IPS-18c (cell line): ENCODE measurements around the gene TRIM44.
"Not testable (repeated sequence)": the region's sequence is repeated elsewhere in the genome, so short reads cannot be mapped to it uniquely, and the experiment has no call there.

Experiments
- H3K4me3 ChIP-seq: 2 replicates; pipeline ENCODE4 v1.7.0; 2013; ENCODE audit warnings: low read depth, mild to moderate bottlenecking, low read length, moderate library complexity; ENCODE audit not compliant: insufficient read depth
- H3K9me3 ChIP-seq: one replicate; pipeline ENCODE4 v1.6.1; 2013; ENCODE audit warnings: mild to moderate bottlenecking, low read length, moderate library complexity; ENCODE audit not compliant: control insufficient read depth, insufficient read depth

The TRIM44 gene

DNA sequence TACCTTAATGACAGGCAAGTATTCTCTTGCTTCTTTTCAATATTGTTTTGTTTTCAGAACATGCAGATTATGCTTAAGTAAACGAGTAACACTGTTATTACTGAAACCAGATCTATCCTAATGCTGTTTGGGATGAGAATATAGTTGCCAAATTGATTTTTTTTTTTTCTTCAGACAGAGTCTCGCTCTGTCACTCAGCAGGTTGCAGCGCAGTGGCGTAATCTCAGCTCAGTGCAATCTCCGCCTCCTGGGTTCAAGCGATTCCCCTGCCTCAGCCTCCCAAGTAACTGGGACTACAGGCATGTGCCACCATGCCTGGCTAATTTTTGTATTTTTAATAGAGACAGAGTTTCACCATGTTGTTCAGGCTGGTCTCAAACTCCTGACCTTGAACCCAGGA lies 91.0 kb downstream of the TRIM44 start:
- not testable (repeated sequence) for H3K4me3 ChIP-seq, H3K9me3 ChIP-seq

DNA sequence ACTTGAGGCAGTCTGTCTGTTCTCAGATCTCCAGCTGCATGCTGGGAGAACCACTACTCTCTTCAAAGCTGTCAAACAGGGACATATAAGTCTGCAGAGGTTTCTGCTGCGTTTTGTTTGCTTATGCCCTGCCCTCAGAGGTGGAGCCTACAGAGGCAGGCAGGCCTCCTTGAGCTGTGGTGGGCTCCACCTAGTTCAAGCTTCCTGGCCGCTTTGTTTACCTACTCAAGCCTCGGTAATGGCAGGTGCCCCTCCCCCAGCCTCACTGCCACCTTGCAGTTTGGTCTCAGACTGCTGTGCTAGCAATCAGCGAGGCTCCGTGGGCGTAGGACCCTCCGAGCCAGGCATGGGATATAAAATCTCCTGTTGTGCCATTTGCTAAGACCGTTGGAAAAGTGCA lies 97.4 kb downstream of the TRIM44 start:
- H3K4me3 ChIP-seq, H3K9me3 ChIP-seq: not testable (repeated sequence)

DNA sequence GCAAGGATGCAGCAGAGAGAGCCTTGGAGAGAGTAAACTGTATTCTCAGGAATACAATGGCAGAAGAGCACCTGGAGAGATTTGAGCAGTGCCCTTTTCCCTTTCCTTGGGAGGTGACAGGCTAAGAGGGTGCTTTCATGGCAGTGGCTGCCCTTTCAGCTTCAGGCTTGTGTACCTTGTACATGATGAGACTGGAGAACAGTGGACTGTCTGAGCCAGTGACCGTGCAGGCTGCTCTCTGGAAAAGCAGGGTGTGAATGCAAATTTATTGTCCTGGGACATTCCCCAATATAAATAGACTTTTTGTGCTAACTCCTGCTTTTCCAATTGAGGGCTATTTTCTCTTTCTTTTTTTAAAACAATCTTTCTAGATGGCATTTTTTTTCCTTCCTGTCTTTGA lies 99.3 kb downstream of the TRIM44 start:
- H3K4me3 ChIP-seq, result no peak overlapping the region
- H3K9me3 ChIP-seq, result no peaks in the 10 kb centered on the region

DNA sequence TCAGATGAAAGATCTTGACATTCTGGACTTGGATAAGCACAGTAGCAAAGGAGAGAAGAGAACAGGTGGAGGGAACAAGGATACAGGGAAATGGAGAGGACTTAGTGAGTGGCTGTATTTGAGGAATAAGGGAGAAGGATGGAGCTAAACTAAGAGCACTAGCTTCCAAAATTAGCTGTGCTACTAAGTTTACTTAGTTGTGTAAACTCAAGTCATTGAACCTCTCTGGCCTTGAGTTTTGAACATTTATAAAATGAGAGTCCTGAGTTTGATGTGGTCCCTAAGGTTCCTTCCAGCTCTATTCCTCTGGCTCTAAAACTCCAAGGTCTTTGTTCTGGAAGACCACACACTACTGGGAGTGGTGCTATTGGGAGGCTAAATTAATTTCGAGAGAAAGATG lies 100.7 kb downstream of the TRIM44 start:
- Histone ChIP-seq H3K9me3 (no peaks in the 10 kb centered on the region), H3K4me3 (no peak overlapping the region)

DNA sequence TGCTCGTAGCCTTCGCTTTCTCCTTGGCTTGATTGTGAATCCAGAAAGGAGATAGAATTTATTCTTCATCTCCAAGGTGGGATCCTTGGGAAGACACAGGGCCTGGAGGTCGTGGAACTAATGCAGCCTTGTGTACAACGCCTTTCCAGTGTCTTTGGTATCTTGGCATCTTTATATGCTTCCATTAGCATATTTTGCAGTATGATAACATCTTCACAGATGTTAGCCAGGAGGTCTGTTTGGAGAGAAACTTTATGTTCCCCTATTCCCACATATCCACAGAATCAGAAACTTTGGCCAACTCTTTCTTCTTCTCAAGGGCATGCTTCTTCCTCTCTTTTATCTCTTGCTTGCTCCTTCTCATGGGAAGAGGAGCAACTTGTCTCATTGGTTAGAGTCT lies 101.2 kb downstream of the TRIM44 start:
- Histone ChIP-seq H3K4me3 (no peak overlapping the region), H3K9me3 (no peaks in the 10 kb centered on the region)

DNA sequence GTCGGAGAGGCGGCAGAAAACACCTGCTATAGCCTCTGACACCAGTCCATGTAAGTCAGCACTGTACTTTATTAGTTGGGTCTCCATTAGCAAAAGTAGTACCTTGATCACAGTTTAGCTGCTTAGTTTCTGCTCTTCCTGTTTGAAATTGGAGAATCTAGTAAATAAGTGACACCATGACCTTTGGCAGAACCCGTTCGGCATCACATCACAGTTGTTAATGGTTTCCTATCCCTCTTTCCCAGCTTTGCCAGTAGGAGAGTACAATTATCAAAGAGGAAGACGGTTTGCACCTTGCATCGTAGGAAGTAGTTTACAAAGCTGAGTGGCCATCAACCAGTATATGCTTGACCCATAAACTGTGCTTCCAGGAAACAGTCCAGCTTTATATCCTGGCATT lies 101.8 kb downstream of the TRIM44 start:
- Histone ChIP-seq H3K9me3 (no peaks in the 10 kb centered on the region), H3K4me3 (no peak overlapping the region)

DNA sequence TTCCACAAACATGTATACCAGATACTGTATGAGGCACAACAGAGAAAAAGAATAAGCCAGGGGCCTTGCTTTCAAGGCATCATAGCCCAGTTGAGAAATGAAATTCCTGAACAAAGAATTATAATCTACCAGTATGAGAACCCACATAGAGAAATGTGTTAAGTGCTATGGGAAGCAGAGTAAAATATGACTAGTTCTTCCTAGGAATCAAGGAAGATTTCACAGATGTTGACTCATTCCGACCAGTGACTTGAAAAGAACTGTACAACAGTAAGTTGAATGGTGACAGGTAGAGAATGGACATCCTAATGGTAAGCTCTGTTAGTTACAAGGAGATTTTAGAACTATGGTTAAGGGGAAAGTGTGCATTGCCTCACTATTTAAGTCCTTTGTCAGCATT lies 102.6 kb downstream of the TRIM44 start:
- Histone ChIP-seq H3K9me3 (no peaks in the 10 kb centered on the region), H3K4me3 (no peak overlapping the region)

DNA sequence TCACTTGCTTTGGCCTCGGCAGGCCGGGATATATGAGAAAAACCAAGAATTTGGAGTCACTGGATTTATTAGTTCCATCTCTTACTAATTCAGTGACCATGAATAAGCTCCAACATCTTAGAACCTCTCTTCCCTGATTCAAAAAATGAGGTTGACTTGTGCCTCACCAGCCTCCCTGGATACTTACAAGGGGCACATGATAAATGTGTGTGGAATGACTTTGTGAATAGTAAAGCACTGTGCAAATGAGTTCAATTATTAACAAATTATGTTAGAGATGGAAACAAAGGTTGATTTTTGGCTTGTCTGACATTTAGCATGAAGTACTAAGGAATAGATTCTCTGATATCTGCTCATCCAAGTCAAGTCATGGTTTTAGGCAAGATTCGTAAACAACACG lies 104.1 kb downstream of the TRIM44 start:
- H3K9me3 ChIP-seq, result peaks cover 2% of the 10 kb centered on the region
- H3K4me3 ChIP-seq, result no peak overlapping the region

DNA sequence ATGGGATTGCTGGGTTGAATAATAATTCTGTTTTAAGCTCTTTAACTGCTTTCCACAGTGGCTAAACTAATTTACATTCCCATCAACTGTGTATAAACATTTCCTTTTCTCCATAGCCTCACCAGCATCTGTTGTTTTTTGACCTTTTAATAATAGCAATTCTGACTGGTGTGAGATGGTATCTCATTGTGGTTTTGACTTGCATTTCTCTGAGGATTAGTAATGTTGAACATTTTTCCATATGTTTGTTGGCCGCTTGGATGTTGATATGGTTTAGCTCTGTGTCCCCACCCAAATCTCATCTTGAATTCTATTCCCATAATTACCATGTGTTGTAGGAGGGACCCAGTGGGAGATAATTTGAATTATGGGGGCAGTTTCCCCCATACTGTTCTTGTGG lies 107.8 kb downstream of the TRIM44 start:
- H3K4me3 ChIP-seq, H3K9me3 ChIP-seq: not testable (repeated sequence)

DNA sequence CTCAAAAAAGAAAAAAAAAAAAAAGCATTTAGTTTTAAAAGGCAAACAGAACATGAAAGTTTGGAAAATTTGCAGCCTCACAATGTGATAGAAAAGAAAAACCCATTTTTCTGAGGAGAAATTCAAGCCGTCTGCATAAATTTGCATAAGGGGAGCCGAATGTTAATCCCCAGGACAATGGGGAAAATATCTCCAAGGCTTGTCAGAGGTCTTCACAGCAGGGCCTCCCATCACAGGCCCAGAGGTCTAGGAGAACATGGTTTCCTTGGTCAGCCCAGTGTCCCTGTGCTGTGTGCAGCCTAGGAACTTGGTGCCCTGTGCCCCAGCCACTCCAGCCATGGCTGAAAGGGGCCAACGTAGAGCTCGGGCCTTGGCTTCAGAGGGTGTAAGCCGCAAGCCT lies 109.1 kb downstream of the TRIM44 start:
- Histone ChIP-seq H3K4me3 (no peak overlapping the region; the same call in 1 of the 2 replicates), H3K9me3 (peaks cover 2% of the 10 kb centered on the region)

DNA sequence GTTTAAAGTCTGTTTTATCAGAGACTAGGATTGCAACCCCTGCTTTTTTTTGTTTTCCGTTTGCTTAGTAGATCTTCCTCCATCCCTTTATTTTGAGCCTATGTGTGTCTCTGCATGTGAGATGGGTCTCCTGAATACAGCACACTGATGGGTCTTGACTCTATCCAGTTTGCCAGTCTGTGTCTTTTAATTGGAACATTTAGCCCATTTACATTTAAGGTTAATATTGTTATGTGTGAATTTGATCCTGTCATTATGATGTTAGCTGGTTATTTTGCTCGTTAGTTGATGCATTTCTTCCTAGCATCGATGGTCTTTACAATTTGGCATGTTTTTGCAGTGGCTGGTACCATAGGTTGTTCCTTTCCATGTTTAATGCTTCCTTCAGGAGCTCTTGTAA lies 114.7 kb downstream of the TRIM44 start:
- H3K4me3 ChIP-seq, result not testable (repeated sequence)

DNA sequence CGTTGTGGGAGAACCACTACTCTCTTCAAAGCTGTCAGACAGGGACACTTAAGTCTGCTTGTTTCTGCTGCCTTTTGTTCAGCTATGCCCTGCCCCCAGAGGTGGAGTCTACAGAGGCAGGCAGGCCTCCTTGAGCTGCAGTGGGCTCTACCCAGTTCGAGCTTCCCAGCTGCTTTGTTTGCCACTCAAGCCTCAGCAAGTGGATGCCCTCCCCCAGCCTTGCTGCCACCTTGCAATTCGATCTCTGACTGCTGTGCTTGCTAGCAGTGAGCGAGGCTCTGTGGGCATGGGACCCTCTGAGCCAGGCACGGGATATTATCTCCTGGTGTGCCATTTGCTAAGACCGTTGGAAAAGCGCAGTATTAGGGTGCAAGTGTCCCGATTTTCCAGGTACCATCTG lies 116.4 kb downstream of the TRIM44 start:
- H3K4me3 ChIP-seq, H3K9me3 ChIP-seq: not testable (repeated sequence)

More for the DNA sequence above, 114.7 kb downstream of the TRIM44 start:
- not testable (repeated sequence) for H3K9me3 ChIP-seq

DNA sequence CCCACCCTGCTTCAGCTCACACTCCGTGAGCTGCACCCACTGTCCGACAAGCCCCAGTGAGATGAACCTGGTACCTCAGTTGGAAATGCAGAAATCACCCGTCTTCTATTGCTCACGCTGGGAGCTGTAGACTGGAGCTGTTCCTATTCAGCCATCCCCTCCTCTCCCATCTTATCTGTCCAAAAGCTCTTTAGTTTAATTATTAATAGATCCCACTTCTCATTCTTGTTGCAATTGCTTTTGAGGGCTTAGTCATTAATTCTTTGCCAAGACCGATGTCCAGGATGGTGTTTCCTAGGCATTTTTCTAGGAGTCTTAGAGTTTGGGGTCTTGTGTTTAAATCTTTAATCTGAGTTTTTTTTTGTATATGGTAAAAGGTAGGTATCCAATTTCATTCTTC lies 116.8 kb downstream of the TRIM44 start:
- Histone ChIP-seq H3K4me3 (no peak overlapping the region), H3K9me3 (no peaks in the 10 kb centered on the region)

DNA sequence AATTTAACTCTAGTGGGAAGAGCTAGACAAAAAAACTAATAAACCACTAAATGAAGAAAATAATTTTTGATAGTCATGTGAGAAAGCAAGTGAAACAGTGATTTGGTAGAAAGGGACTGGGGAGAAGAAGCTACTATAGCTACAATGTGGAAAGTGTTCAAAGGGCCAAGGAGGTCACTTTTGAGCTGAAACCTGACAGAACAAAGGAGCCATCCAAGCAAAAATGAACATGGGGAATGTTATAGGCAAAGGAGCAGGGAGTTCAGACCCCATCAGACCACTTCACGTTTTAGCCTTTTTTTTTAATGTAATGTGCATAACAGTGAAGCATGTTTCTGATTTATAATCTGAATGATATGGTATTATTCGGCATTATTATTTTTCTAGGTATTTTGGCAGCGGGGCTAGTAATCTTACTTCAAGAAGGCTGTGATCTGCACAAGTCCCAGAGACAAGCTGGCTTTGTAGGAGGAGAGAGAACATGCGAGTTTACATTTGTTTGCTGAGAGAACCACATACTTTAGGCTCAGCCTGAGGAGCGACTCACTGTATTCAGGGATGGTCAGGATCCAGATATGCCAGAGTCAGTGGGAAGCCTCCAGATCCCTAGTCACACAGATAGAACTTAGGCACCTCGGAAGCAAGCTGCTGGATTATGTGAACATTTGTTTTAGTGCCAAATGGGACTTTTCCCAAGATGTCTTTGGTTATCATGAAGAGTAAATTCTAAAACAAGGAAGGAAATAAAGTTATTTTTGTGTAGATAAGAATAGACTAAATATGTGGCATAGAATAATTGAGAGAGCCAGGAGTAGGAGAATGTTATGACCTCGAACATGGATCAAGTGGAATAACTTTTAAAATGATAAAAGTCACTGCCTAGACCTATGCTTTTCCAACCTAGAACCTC lies 118.6 kb downstream of the TRIM44 start:
- no peaks in the 10 kb centered on the region for H3K9me3 ChIP-seq
- no peak overlapping the region for H3K4me3 ChIP-seq

DNA sequence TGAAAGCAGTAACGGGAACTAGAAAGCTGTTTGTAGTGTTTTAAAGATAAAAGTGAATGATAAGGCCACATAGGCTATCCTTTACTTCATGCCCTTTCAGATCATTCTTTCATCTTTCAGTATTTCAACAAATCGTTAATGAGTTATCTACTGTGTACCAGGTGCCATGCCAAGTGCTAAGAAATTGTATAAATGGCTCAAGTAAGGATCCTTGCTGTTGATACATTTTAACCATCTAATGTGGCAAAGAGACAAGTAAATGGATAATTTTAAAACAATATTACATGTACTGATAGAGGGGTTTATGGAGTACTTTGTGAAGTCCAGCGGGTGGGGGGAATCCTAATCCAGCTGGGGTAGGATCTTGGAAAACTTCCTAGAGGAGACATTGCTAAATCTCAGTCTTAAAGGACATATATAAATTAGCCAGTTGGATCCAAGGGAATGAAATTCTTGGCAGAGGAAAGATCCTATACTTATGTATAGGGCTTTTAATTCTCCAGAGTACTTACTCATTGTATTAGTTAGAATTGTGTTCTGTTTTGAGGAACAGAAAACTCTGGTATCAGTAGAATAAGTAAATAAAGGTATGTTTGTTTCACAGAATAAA lies 119.4 kb downstream of the TRIM44 start:
- H3K9me3 ChIP-seq, result no peaks in the 10 kb centered on the region
- no peak overlapping the region for H3K4me3 ChIP-seq

DNA sequence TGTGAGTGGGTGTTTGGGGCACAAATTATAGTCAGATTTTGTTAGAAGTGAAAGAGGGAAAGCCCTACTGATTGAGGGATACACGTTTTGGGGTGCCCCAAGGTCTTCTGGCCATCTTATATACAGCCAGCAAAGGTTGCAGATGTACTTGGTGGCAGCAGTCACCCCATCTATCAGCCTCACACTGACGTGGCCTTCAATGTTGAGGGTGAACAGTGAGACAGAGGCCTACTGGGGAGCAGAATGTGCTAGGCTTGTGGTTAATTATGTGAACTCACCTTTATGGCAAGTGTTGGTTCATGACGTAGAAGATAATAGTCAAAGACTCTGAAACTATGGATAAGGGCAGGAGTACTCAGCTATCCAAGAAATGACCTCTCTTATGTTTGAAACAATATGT lies 121.2 kb downstream of the TRIM44 start:
- Histone ChIP-seq H3K4me3 (no peak overlapping the region), H3K9me3 (no peaks in the 10 kb centered on the region)

DNA sequence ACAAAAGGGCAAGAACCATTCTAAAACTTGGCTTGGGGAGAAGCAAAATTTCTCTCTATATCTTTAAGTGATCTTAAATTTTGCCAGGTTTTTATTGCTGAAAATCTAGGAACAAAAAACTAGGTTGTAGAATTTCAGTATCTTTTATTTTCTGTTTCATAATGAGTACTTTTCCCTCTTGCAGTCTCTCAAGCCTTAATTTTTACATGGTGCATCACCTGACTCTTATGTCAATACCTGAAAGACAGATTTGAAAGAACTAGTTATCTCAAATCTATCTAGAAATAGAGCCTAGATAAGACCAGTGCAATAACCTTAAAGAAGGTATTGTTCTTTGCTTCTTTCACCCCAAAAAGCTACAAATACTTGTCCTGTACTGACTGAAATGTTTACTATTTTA lies 122.1 kb downstream of the TRIM44 start:
- Histone ChIP-seq H3K9me3 (no peaks in the 10 kb centered on the region), H3K4me3 (no peak overlapping the region)

DNA sequence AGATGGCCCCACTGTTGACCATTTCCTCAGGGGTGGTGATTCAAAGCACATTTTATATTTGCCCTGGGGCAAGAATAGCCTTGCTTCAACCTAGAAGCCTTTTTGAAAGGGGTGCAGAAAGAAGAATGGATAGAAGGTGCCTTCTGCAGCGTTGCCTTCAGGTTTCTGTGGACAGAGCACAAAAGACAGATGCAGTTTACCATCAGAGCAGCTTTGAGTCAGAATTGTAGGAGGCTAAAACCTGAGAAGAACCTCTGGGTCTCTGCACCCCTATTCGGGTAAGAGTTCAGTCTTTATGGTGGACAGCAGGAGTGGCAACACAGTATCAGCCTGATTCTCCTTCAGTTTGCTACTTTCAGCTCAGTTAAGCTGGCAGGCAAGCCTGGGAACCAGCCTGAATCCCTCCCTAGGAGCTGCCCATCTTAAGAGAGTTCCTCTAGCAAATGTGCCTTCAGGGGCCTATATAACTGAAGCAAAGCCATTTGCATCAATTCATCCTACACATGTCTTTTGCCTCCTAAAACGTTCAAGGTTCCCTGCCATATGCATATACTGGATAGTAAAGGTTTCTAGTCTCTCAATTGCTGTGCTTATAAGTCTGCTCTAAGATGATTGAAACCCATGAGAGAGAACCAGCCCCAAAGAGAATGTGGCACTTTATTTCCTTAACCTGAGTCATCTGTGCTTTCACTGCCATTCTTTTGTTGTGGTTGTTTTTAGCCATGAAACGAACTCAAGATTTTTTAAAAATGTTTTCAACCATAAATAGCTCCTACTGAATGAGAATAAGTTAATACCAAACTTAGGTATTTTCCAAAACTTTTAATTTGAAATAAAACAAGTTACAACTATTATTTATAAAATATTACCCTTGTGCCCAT lies 123.0 kb downstream of the TRIM44 start:
- Histone ChIP-seq H3K9me3 (no peaks in the 10 kb centered on the region), H3K4me3 (no peak overlapping the region)
